GM13976 (cell line): Measurements from ENCODE around the gene WWOX.

ENCODE experiments used
- DNase-seq: peaks from one replicate; pipeline ENCODE4 v3.0.0; 2012; ENCODE audit warnings: low spot score
- in situ Hi-C: fragments of 300-500 bp; cut with MboI; formaldehyde crosslinking; loops from one replicate; pipeline ENCODE4 v1.12.0; 2022; ENCODE audit warnings: low sequenced_read_pairs, mixed read lengths, inconsistent platforms; ENCODE audit not compliant: unreplicated experiment
- TF ChIP-seq, protein P1 (sequence below): IDR thresholded peaks from 2 replicates; pipeline ENCODE4 v1.5.1; 2012; ENCODE audit warnings: borderline replicate concordance, mild to moderate bottlenecking; ENCODE audit not compliant: insufficient read depth; ENCODE audit errors: extremely low read depth, missing control alignments, control extremely low read depth

WWOX gene

DNA sequence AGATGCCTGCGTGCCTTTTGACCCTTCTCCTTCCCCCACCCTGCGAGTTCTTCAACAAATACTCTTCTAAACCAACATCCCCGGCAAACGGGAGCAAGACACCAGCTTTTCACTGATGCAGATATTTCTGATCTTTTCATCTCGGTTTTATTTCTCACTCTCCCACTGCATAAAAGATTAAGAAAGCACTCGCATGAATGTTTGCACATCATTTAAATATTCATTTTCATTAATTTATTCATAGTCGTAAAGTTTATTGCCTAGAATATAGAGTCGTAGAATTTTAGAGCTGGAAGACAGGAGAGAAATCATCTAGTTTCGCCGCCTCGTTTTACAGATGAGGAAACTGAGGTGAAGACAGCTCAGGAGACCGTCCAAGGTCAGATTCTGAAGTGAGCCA, 1013.0 kb downstream of the WWOX start:
- in situ Hi-C loops, result no loop called here
- DNase-seq, result no peak
- TF ChIP-seq, protein P1, sequence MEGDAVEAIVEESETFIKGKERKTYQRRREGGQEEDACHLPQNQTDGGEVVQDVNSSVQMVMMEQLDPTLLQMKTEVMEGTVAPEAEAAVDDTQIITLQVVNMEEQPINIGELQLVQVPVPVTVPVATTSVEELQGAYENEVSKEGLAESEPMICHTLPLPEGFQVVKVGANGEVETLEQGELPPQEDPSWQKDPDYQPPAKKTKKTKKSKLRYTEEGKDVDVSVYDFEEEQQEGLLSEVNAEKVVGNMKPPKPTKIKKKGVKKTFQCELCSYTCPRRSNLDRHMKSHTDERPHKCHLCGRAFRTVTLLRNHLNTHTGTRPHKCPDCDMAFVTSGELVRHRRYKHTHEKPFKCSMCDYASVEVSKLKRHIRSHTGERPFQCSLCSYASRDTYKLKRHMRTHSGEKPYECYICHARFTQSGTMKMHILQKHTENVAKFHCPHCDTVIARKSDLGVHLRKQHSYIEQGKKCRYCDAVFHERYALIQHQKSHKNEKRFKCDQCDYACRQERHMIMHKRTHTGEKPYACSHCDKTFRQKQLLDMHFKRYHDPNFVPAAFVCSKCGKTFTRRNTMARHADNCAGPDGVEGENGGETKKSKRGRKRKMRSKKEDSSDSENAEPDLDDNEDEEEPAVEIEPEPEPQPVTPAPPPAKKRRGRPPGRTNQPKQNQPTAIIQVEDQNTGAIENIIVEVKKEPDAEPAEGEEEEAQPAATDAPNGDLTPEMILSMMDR, result no peak

DNA sequence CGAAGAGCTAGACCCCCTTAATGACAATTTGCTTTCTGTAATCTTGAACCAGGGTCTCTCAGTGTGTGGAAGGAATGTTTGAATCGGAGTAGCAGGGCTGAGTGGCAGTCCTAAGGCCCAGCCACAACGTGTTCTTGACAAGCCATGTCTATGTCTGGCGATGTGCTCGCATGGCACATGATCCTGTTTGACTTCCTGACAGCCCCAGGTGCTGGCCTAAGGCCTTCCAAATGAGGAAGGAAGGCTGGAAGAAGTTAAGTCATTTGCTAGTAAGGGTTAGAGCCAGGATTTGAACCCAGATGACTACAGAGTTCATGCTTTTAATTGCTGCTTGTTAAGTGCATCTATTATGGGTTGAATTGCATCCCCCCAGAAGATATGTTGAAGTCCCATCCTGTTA, 1014.4 kb downstream of the WWOX start:
- TF ChIP-seq, protein P1, result no peak
- in situ Hi-C loops, result no loop called here

DNA sequence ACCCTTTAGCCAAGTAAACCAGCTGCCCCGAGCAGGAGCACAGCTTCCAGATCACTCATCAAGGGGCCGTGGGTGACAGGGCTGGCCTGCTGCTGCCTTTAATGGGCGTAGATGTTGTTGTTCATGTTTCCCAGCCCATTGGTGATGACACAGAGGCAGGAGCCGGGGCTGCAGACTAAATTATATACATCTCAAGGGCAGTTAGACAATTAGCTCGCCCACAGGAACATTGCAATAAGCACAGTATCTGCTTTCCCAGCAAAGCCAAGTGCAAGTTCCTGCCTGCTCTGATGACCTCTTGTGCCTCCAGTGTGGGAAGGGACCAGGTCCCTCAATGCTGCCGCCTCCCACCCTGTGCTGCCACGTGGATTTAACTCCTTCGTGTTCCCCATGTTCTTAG, 1015.3 kb downstream of the WWOX start:
- TF ChIP-seq, protein P1, result no peak
- in situ Hi-C loops, result no loop called here
- no peak for DNase-seq

More for the DNA sequence above, 1014.4 kb downstream of the WWOX start:
- no peak for DNase-seq

DNA sequence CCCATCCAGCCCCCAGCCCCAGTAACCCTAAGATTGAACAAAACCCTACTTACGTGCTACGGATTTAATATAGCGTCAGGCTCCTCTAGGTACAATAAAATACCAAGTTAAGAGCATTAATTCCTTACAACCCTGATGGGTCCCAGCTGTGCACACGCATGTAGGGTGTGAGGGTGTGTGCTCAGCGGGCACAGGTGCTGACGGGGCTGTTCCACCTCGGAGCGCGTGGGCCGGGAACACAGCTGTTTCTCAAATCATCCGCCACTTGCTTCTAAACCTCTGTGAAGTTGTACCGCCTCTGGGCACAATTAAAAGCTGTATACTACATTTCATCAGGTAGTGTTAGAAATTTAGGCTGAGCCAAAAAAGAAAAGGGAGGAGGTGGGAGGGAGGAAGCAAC, 1022.5 kb downstream of the WWOX start:
- TF ChIP-seq, protein P1, result no peak
- in situ Hi-C loops, result no loop called here
- DNase-seq, result no peak

DNA sequence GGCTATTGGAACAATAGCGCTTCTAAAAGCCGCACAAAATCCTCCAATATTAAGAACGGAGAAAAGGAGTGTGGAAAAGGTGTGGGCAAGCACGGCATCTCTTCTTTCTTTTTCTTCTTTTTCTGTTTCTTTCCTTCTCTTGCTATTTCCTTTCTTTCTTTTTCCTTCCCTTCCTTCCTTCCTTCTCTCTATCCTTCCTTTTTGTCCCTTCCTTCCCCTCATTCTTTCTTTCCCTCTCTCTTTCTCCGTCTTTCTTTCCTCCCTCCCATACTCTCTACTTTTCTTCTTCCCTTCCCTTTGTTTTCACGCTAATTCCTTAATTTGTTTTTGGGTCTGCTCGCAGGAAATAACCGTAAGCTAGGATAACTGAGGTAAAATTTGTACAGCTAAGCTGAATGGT, 1022.9 kb downstream of the WWOX start:
- in situ Hi-C loops, result no loop called here
- TF ChIP-seq, protein P1, result no peak
- DNase-seq, result no peak

DNA sequence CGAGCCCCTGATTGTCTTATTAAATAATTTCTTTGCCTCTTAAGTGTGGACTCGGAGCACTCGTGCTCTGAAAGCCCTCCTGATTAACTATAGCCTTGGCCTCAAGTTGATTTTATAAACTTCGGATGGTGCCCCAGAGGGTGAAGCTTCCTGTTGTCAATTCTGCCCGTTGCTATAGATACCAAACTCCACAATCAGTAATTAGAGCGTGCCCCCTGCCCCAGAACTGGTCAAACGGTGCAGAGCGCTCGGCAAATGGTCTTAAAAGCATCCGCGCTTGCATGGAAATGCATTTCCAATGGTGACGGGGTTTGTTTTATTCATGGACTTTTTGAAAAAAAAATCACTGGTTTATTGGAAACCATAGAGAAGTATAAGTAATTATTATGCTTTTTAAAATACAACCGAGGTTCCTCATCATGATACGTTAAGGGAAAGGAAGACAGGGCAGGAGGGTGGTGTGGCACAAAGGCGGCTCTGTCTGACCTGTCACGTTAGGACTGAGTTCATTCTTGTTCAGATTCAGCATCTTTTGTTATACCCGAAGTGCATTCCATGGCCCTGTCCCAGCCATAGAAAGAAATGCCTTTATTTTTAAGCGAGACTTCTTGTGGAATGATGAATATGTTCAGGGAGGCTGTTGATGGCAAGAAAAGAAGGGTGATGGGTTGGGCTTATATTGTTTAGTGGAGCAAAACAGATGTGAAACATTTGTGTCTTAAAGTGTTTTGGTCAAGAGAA, 1024.7 kb downstream of the WWOX start:
- TF ChIP-seq, protein P1, result no peak
- DNase-seq, result no peak
- in situ Hi-C loops, result no loop called here
